Ishikawa (cell line): Measurements from ENCODE around the gene GRID1.

Experiments used
- CEBPB ChIP-seq: IDR thresholded peaks from 2 replicates; pipeline ENCODE4 v1.6.1; 2012
- CREB1 ChIP-seq: IDR thresholded peaks from 2 replicates; pipeline ENCODE4 v1.6.1; 2012; ENCODE audit warnings: low read depth
- EGR1 ChIP-seq: IDR thresholded peaks from 2 replicates; pipeline ENCODE4 v1.6.1; 2012
- EP300 ChIP-seq: IDR thresholded peaks from 2 replicates; pipeline ENCODE4 v1.6.1; 2012; ENCODE audit warnings: borderline replicate concordance
- FOXM1 ChIP-seq: IDR thresholded peaks from 2 replicates; pipeline ENCODE4 v1.6.1; 2012; ENCODE audit warnings: low read depth, borderline replicate concordance
- RAD21 ChIP-seq: IDR thresholded peaks from 2 replicates; pipeline ENCODE4 v1.6.1; 2012; ENCODE audit warnings: low read depth
- TAF1 ChIP-seq: IDR thresholded peaks from 2 replicates; pipeline ENCODE4 v1.6.1; 2012; ENCODE audit warnings: low read depth, mild to moderate bottlenecking
- TCF12 ChIP-seq: IDR thresholded peaks from 2 replicates; pipeline ENCODE4 v1.6.1; 2012; ENCODE audit warnings: low read depth
- TEAD4 ChIP-seq: IDR thresholded peaks from 2 replicates; pipeline ENCODE4 v1.6.1; 2012
- YY1 ChIP-seq: IDR thresholded peaks from 2 replicates; pipeline ENCODE4 v1.6.1; 2012; ENCODE audit warnings: low read depth
- ZBTB7A ChIP-seq: IDR thresholded peaks from 2 replicates; pipeline ENCODE4 v1.6.1; 2012; ENCODE audit warnings: low read depth
- TF ChIP-seq, protein P1 (sequence below): IDR thresholded peaks from 2 replicates; pipeline ENCODE4 v1.6.1; 2012
- TF ChIP-seq, protein P2 (sequence below): IDR thresholded peaks from 2 replicates; pipeline ENCODE4 v1.6.1; 2012; ENCODE audit warnings: low read depth, mild to moderate bottlenecking
- TF ChIP-seq, protein P3 (sequence below): IDR thresholded peaks from 2 replicates; pipeline ENCODE4 v1.6.1; 2012

DNA sequence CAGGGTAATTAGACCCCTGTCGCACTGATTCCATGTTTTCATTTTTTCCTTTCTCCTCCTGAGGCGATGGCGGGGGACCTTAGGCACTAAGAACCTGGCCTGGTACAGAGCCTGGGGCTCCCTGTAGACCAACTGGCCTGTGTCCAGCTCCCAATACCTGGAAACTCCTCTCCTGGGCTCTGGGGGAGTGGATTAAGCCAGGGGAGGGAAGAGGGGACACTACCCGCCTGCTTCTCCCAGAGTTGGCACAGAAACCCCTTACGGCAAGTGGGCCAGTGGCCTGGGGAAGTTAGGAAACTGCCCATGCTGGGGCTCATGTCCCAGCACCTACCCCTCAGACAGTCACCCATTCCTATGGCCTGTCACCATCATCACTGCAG lies 121.6 kb downstream of the GRID1 start:
- TF ChIP-seq ZBTB7A, result no peak
- no peak for TF ChIP-seq TEAD4
- TF ChIP-seq, protein P1, sequence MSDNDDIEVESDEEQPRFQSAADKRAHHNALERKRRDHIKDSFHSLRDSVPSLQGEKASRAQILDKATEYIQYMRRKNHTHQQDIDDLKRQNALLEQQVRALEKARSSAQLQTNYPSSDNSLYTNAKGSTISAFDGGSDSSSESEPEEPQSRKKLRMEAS, result no peak
- TF ChIP-seq TAF1, result no peak
- no peak for TF ChIP-seq EP300
- TF ChIP-seq, protein P2, sequence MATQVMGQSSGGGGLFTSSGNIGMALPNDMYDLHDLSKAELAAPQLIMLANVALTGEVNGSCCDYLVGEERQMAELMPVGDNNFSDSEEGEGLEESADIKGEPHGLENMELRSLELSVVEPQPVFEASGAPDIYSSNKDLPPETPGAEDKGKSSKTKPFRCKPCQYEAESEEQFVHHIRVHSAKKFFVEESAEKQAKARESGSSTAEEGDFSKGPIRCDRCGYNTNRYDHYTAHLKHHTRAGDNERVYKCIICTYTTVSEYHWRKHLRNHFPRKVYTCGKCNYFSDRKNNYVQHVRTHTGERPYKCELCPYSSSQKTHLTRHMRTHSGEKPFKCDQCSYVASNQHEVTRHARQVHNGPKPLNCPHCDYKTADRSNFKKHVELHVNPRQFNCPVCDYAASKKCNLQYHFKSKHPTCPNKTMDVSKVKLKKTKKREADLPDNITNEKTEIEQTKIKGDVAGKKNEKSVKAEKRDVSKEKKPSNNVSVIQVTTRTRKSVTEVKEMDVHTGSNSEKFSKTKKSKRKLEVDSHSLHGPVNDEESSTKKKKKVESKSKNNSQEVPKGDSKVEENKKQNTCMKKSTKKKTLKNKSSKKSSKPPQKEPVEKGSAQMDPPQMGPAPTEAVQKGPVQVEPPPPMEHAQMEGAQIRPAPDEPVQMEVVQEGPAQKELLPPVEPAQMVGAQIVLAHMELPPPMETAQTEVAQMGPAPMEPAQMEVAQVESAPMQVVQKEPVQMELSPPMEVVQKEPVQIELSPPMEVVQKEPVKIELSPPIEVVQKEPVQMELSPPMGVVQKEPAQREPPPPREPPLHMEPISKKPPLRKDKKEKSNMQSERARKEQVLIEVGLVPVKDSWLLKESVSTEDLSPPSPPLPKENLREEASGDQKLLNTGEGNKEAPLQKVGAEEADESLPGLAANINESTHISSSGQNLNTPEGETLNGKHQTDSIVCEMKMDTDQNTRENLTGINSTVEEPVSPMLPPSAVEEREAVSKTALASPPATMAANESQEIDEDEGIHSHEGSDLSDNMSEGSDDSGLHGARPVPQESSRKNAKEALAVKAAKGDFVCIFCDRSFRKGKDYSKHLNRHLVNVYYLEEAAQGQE, result no peak
- no peak for TF ChIP-seq CEBPB
- TF ChIP-seq TCF12, result no peak
- TF ChIP-seq, protein P3, sequence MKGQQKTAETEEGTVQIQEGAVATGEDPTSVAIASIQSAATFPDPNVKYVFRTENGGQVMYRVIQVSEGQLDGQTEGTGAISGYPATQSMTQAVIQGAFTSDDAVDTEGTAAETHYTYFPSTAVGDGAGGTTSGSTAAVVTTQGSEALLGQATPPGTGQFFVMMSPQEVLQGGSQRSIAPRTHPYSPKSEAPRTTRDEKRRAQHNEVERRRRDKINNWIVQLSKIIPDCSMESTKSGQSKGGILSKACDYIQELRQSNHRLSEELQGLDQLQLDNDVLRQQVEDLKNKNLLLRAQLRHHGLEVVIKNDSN, result no peak
- no peak for TF ChIP-seq FOXM1
- no peak for TF ChIP-seq CREB1
- no peak for TF ChIP-seq RAD21
- no peak for TF ChIP-seq EGR1
- no peak for TF ChIP-seq YY1
